Activated CD4-positive, CD25-positive, alpha-beta regulatory T cell (primary cell): ENCODE data around the gene STC2.

Experiments used
- DNase-seq, 4 experiments: peaks; one replicate each; lab custom pipeline; 2025; lab: John Stamatoyannopoulos, UW

The STC2 gene

GRCh38 chr5:173329491-173330337, 1.5 kb upstream of the STC2 start:
- no peak for DNase-seq

GRCh38 chr5:173328844-173329490, 753 bp upstream of the STC2 start:
- no peak for DNase-seq

GRCh38 chr5:173327084-173327947, 898 bp downstream of the STC2 start:
- DNase-seq = no peak

GRCh38 chr5:173326501-173326960, 1.7 kb downstream of the STC2 start:
- DNase-seq = no peak

- DNase-seq = no peak
Observed at GRCh38 chr5:173325091-173325698, 3.0 kb downstream of the STC2 start.

GRCh38 chr5:173324115-173325001, 3.9 kb downstream of the STC2 start:
- DNase-seq = no peak

- no peak for DNase-seq
Observed at GRCh38 chr5:173323799-173324114, 4.5 kb downstream of the STC2 start.

- DNase-seq = no peak
Observed at GRCh38 chr5:173323106-173323798, 5.0 kb downstream of the STC2 start.

- no peak for DNase-seq
Observed at GRCh38 chr5:173321886-173322285, 6.3 kb downstream of the STC2 start.

- DNase-seq = no peak
Observed at GRCh38 chr5:173320259-173320658, 8.0 kb downstream of the STC2 start.

- no peak for DNase-seq
Observed at GRCh38 chr5:173319646-173320045, 8.6 kb downstream of the STC2 start.

- DNase-seq = no peak
Observed at GRCh38 chr5:173318881-173319620, 9.2 kb downstream of the STC2 start.

- DNase-seq = no peak
Observed at GRCh38 chr5:173318330-173318729, 9.9 kb downstream of the STC2 start.

GRCh38 chr5:173317852-173318251, 10.4 kb downstream of the STC2 start:
- DNase-seq = no peak

GRCh38 chr5:173317091-173317730, 11.0 kb downstream of the STC2 start:
- DNase-seq = no peak

GRCh38 chr5:173316339-173317020, 11.7 kb downstream of the STC2 start:
- DNase-seq = no peak

- no peak for DNase-seq
Observed at GRCh38 chr5:173315495-173316338, 12.5 kb downstream of the STC2 start.
